Activated naive CD4-positive, alpha-beta T cell treated with anti-CD3 and anti-CD28 coated beads, Interleukin-2, amount 50 U/mL, for 24 hours (primary cell): Measurements from ENCODE around the gene AFF2.

Source experiments
- H3K27ac Mint-ChIP-seq: one replicate; pipeline ENCODE4 v1.8.0; 2021; ENCODE audit warnings: mild to moderate bottlenecking, mixed read lengths
- H3K27me3 Mint-ChIP-seq: one replicate; pipeline ENCODE4 v1.8.0; 2021; ENCODE audit warnings: mixed read lengths
- H3K36me3 Mint-ChIP-seq: one replicate; pipeline ENCODE4 v1.8.0; 2021; ENCODE audit warnings: mixed read lengths
- H3K4me1 Mint-ChIP-seq: one replicate; pipeline ENCODE4 v1.8.0; 2021; ENCODE audit warnings: mixed read lengths
- H3K4me3 Mint-ChIP-seq: one replicate; pipeline ENCODE4 v1.8.0; 2021; ENCODE audit warnings: mild to moderate bottlenecking, mixed read lengths
- H3K9me3 Mint-ChIP-seq: one replicate; pipeline ENCODE4 v1.8.0; 2021; ENCODE audit warnings: mixed read lengths

The AFF2 gene

DNA sequence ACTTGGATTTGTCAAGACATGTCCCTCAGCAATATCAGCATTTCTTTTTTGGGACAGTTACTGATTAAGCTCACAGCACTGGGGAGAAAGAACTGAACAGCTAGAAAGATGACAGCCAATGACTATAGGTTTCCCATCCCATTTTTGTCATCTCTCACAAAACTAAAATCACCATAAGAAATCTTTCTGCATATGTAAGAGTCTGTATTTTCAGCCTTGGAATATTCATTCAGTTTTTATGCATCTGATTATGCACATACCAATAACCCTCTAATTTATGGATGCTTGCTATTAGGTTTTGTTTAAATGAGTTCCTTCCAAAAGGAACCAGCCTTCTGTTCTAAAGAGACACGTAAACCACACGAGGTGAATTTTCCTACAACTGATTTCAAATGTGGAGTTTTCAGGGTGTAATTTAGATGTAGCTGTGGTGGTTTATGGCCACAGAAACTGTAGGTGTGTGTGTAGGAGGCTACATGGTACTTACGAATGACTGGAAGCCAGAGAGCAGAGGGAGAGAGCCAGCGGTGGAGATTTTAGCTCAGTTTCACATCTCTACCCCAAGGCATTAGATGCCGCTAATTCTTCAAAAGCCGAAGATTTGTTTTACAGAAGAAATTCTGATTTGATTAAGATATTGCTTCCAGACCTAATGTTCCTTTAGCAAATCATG lies 55.3 kb downstream of the AFF2 start:
- Mint-ChIP-seq H3K4me1 (peaks cover 4% of the 10 kb centered on the region), H3K9me3 (no peaks in the 10 kb centered on the region), H3K36me3 (peaks cover 2% of the 10 kb centered on the region), H3K27ac (no peak overlapping the region), H3K4me3 (no peak overlapping the region), H3K27me3 (no peaks in the 10 kb centered on the region)

DNA sequence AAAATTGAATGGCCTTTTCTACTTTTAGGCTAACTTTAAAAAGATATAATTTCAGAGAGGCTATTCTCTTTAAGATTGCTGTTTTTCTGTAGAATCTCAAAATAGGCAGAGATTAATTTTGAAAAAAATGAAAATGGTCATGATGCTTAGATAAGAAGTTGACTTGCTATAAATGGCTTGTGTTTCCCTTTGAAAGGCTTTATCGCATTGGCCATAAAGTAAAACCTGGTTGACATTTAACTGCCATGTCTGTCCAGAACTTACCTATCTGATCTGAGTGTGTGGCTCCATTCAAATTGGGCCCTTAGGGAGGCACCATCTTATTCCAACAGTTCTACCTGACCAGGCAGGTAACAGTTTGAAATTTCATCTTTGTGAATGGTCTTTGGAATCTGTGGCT lies 56.1 kb downstream of the AFF2 start:
- Mint-ChIP-seq H3K36me3 (peaks cover 2% of the 10 kb centered on the region), H3K27me3 (no peaks in the 10 kb centered on the region), H3K4me3 (no peak overlapping the region), H3K27ac (no peak overlapping the region), H3K4me1 (peaks cover 4% of the 10 kb centered on the region), H3K9me3 (no peaks in the 10 kb centered on the region)

DNA sequence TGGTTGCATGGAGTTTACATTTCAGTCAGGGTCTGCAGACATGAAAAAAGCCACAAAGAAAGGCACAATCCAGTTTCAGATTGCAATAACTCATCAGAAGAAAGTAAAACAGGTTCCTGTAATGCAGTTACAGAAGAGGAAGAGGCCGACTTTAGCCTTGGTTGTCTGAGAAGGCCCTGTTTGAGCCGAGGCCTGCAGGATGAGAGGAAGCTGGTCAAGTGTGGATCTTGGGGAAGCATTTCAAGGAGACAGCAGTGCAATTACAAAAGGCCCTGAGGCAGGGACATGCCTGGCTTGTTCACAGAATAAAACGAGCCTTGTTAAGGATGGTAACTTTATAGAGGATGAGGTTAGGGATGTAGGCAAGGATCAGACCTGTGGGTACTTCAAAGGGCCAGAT lies 62.4 kb downstream of the AFF2 start:
- Mint-ChIP-seq H3K4me1 (peaks cover 6% of the 10 kb centered on the region), H3K9me3 (no peaks in the 10 kb centered on the region), H3K36me3 (peaks cover 2% of the 10 kb centered on the region), H3K27me3 (no peaks in the 10 kb centered on the region), H3K4me3 (no peak overlapping the region), H3K27ac (peak overlapping the region; percentile 30)

DNA sequence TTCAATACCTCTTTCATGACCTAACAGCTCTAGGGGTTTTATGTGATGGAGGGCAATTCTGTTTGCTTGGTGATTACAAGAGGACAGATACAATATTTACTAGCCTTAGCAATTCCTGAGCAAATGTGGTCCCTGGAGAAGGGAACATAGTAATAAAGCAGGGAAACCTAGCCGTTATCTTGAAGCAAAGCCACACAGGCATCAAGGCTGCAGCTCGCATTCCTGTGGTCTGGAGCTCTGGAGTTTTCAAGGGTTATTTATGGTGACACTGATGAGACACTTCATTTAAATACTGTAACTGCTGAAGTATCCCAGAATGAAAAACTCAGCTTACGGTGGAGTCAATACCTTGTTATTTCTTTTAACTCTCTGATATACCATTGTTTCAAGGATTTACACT lies 66.8 kb downstream of the AFF2 start:
- H3K36me3 Mint-ChIP-seq, result no peaks in the 10 kb centered on the region
- H3K4me3 Mint-ChIP-seq, result no peak overlapping the region
- H3K9me3 Mint-ChIP-seq, result no peaks in the 10 kb centered on the region
- peaks cover 6% of the 10 kb centered on the region for H3K4me1 Mint-ChIP-seq
- no peaks in the 10 kb centered on the region for H3K27me3 Mint-ChIP-seq
- H3K27ac Mint-ChIP-seq, result no peak overlapping the region

DNA sequence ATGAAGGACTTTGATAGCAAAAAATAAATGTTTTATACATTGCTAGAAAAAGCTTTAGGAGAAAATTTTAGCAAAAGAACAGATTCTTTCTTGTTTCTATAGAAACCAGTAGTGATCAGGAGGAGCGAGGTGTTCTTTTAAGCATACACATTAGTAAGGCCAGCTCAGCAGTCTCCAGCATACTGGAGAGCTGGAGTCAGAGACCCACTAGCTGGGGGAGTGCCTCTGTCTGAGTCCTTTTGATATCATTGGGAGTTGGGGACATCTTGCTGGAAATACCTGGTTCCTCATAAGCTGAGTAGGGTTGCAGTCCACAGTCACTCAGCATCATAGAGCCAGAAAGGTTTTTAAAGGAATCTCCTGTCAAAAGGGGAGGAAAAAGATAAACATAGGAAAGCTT lies 67.4 kb downstream of the AFF2 start:
- no peaks in the 10 kb centered on the region for H3K36me3 Mint-ChIP-seq
- no peaks in the 10 kb centered on the region for H3K9me3 Mint-ChIP-seq
- H3K4me1 Mint-ChIP-seq, result peaks cover 8% of the 10 kb centered on the region
- H3K27ac Mint-ChIP-seq, result no peak overlapping the region
- H3K27me3 Mint-ChIP-seq, result no peaks in the 10 kb centered on the region
- H3K4me3 Mint-ChIP-seq, result no peak overlapping the region

DNA sequence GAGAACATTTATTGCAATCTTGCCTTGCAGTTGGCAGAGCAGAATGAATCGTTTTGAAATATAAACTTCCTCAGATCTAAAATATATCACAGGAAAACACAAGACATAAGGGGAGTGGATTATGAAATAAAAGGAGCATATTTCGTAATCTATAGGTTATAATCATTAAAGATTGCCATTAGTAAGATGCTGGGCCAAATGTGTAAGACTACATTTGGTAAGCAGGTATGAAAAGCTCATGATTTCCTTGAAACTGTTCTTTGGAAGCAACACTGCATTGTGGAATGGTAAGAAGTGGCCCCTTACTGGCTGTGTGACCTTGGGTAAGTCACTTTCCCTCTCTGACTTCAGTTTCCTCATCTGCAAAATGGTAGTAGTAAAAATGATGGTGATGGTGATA lies 68.3 kb downstream of the AFF2 start:
- Mint-ChIP-seq H3K27me3 (no peaks in the 10 kb centered on the region), H3K27ac (no peak overlapping the region), H3K36me3 (no peaks in the 10 kb centered on the region), H3K9me3 (no peaks in the 10 kb centered on the region), H3K4me1 (peaks cover 5% of the 10 kb centered on the region), H3K4me3 (no peak overlapping the region)

DNA sequence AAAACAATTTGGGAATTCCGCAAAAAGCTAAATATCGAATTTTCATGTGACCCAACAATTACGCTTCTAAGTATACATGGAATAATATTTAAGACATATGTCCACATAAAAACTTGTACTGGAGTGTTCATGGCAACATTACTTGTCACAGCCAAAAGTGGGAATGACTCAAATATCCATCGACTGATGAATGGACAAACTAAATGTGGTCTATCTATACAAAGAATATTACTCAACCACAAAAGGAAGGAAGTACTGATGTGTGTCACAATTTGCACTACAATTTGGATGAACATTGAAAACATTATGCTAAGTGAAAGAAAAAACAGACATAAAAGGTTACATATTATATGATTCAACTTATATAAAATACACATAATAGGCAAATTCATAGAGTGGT lies 71.9 kb downstream of the AFF2 start:
- Mint-ChIP-seq H3K9me3 (no peaks in the 10 kb centered on the region), H3K27me3 (no peaks in the 10 kb centered on the region), H3K27ac (no peak overlapping the region), H3K4me3 (no peak overlapping the region), H3K36me3 (no peaks in the 10 kb centered on the region), H3K4me1 (peaks cover 5% of the 10 kb centered on the region)

DNA sequence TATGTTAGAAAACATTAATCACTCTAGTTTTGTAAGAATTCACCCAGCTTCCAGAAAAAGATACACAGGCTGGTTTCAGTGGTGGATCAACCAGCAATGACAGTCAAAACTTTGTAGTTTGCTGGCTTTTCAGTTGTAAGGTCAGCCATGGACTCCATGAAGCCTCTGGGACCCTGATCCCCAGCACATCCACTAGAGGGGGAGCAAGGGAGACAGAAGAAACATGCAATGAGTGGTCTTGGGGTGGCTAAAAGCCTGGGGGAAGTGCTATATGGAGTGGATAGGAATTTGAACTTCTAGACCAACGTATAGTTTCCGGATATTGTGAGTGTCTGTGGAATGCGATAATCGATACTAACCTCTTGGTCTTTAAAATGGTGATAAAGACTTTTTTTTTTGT lies 72.7 kb downstream of the AFF2 start:
- no peak overlapping the region for H3K4me3 Mint-ChIP-seq

DNA sequence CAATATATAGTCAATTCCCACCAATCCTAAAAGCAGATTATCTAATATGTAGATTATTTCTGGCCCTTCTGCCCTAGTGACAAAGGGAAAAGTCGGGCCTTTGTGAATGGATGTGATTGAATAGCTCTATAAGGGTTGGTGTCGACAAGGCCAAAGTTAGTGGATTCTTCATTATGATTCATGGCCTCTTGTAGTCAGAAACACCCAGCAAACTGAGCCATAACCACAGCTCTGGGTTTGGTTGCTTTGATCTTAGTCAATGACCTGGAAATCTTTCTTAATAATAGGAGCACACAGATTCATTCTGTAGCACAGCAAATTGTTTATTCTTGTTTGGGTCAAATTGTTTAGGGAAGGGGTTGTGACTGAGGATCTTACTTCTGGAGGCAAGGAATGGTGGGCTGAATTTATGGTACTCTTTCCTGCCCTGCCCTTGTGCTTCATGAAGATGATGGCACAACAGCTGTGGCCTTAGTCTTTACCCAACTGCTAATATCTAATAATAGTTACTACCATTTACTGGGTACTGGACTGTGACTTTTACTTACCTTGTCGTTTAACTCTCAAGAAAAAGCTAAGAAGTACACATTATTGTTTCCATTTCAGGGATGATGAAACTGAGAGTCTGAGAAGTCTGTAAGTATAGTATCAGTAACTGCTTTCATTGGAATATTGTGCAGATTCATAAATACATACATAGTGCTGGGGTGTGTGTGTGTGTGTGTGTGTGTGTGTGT lies 74.0 kb downstream of the AFF2 start:
- Mint-ChIP-seq H3K4me1 (peaks cover 5% of the 10 kb centered on the region), H3K4me3 (no peak overlapping the region), H3K27me3 (no peaks in the 10 kb centered on the region), H3K36me3 (no peaks in the 10 kb centered on the region), H3K9me3 (no peaks in the 10 kb centered on the region), H3K27ac (no peak overlapping the region)

More for the DNA sequence above, 72.7 kb downstream of the AFF2 start:
- no peaks in the 10 kb centered on the region for H3K36me3 Mint-ChIP-seq
- peaks cover 5% of the 10 kb centered on the region for H3K4me1 Mint-ChIP-seq
- no peaks in the 10 kb centered on the region for H3K9me3 Mint-ChIP-seq
- no peaks in the 10 kb centered on the region for H3K27me3 Mint-ChIP-seq
- no peak overlapping the region for H3K27ac Mint-ChIP-seq

DNA sequence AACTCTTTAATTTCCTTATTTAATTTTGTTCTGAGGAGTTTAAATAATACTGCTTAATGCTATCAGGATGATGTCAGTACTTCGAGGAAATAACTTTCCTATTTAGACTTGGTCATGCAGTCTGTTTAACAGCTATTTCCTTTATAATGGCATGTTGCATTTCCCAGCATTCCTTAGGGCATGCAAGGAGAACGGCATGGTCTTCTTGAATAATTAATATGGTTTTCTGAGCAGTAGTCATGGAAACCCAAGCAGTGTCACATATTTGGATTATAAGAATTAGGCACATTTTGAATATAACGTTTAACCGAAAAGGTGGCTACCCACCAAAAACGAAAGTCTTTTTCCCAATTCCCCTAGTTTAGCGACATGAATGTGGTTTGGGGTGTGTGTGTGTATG lies 76.0 kb downstream of the AFF2 start:
- no peak overlapping the region for H3K4me3 Mint-ChIP-seq
- no peaks in the 10 kb centered on the region for H3K36me3 Mint-ChIP-seq
- no peaks in the 10 kb centered on the region for H3K9me3 Mint-ChIP-seq
- H3K27ac Mint-ChIP-seq, result no peak overlapping the region
- no peaks in the 10 kb centered on the region for H3K27me3 Mint-ChIP-seq
- H3K4me1 Mint-ChIP-seq, result peaks cover 5% of the 10 kb centered on the region

DNA sequence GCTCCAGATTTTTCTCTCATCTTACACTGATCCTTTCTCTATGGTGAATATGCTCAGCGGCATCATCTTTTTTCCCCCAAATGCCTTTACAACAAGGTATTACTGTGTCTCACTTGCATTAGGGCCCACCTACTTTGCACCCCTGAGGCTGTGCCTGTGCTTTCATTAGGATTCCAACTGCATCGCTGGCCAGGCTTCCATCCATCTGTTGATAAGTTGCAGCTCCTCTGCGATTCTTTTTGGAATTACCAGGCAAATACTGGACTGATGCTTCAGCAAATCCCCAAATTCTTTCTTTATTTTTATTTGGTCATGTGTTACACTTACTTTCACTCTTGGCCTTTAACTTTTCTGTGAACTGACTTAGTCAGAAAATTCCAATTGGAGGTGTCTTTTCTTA lies 77.3 kb downstream of the AFF2 start:
- H3K4me1 Mint-ChIP-seq, result peaks cover under 1% of the 10 kb centered on the region
- no peaks in the 10 kb centered on the region for H3K36me3 Mint-ChIP-seq

DNA sequence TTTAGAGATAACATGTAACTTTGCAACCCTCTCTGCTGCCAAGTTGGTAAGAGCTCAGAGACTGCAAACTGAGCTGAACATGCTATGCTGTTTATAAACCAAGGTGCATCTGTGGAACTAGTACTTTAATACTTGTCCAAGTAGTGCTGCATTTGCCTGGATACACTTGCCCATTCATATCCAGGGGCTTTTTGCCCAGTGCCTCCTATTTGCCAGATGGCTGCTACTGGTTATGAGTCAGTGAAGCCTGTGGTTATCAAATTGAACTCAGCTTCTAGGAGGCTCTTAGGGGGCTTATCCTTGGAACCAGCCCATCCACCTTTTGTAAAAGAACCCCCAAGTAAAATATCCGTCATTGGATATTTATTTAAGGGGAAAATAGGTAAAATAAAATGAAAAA lies 79.6 kb downstream of the AFF2 start:
- H3K4me3 Mint-ChIP-seq, result no peak overlapping the region

More for the DNA sequence above, 77.3 kb downstream of the AFF2 start:
- Mint-ChIP-seq H3K9me3 (no peaks in the 10 kb centered on the region), H3K4me3 (no peak overlapping the region), H3K27ac (no peak overlapping the region), H3K27me3 (no peaks in the 10 kb centered on the region)

DNA sequence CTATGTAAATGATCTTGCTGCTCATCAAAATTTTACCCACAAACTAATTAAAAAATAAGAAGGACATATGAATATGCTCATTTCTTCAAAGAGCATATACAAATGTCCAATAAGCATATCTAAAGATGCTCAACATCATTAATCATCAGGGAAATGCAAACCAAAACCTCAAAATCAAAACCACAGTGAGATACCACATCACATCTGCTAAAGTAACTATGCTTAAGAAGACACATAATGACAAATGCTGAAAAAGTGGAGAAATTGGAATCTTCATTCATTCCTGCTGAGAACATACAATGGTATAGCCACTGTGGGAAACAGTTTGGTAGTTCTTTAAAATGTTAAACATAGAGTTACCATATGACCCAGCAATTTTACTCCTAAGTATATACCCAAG lies 81.9 kb downstream of the AFF2 start:
- no peaks in the 10 kb centered on the region for H3K36me3 Mint-ChIP-seq
- no peaks in the 10 kb centered on the region for H3K9me3 Mint-ChIP-seq
- no peaks in the 10 kb centered on the region for H3K27me3 Mint-ChIP-seq
- H3K4me3 Mint-ChIP-seq, result no peak overlapping the region
- H3K4me1 Mint-ChIP-seq, result no peaks in the 10 kb centered on the region
- no peak overlapping the region for H3K27ac Mint-ChIP-seq

More for the DNA sequence above, 79.6 kb downstream of the AFF2 start:
- no peaks in the 10 kb centered on the region for H3K9me3 Mint-ChIP-seq
- H3K27ac Mint-ChIP-seq, result no peak overlapping the region
- no peaks in the 10 kb centered on the region for H3K36me3 Mint-ChIP-seq
- no peaks in the 10 kb centered on the region for H3K27me3 Mint-ChIP-seq
- no peaks in the 10 kb centered on the region for H3K4me1 Mint-ChIP-seq

DNA sequence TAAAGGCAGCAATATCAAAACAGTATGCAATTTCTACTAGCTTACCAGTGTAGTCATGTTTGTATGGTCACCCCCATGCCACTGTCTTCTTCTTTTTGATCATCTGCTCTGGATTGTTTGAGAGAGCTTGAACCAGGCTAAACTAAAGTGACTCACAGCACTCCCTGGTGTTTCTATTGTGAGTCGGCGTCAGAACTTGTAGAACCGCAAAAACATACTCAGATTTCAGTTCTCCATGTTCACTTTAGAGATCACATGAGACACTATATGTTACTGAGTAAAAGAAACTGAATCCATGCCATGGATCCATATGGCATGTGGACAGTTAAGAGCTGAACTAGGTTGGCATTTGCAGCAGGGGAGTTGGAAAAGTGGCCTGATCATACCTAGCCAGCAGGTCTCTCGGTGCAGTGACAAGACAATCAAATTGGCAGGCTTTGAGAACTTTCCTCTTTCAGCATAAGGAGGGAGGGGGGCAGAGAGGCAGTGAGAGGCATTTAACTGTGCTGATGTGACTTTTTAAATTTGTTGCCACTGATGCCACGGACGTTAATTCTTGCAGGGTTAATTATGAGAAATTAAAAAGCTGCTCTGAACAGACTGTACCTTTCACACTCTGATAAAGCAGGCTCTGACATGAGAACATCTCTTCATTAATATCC lies 88.4 kb downstream of the AFF2 start:
- H3K4me1 Mint-ChIP-seq, result no peaks in the 10 kb centered on the region
- no peak overlapping the region for H3K4me3 Mint-ChIP-seq
- no peaks in the 10 kb centered on the region for H3K9me3 Mint-ChIP-seq
- H3K36me3 Mint-ChIP-seq, result no peaks in the 10 kb centered on the region
- no peaks in the 10 kb centered on the region for H3K27me3 Mint-ChIP-seq
- no peak overlapping the region for H3K27ac Mint-ChIP-seq

DNA sequence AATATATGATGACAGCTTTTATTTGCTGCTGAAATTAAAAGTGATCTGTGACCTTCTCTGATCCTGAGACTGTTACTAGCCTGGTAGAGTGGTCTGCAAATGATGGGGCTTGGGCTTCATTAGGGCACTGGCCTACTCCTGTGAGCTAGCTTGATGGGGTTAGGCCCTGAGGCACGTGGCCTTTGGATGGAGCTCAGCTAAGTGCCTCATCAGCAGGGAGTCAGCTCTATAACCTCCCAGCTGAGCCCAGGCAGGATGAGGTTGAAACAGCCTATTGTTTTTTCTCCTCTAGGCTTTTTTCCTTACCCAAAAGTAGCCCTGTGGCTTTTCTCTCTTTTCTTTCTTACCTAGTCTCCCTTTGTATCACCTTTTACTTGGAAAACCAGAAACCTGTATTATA lies 92.2 kb downstream of the AFF2 start:
- H3K9me3 Mint-ChIP-seq, result no peaks in the 10 kb centered on the region
- H3K27ac Mint-ChIP-seq, result no peak overlapping the region
- H3K4me1 Mint-ChIP-seq, result no peaks in the 10 kb centered on the region
- no peaks in the 10 kb centered on the region for H3K36me3 Mint-ChIP-seq
- no peak overlapping the region for H3K4me3 Mint-ChIP-seq
- H3K27me3 Mint-ChIP-seq, result no peaks in the 10 kb centered on the region

DNA sequence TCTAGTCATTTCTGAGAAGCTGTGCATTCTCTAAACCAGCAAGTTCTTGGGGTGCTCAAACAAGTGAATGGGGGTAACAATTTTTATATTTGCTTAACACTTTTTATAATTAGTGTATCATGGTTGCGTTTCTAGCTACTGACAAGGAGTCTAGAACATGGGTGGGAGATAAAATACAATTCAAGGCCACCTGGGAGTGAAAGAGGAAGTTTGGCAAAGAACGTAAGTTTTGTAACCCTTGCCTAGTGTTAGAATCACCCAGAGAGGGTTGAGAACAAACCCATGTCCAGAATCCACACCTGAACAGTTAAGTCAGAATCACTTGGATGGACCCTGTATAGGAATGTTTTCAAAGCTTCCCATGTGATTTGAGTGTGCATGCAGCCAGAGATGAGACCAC lies 92.7 kb downstream of the AFF2 start:
- Mint-ChIP-seq H3K27me3 (no peaks in the 10 kb centered on the region), H3K27ac (no peak overlapping the region), H3K9me3 (no peaks in the 10 kb centered on the region), H3K4me3 (no peak overlapping the region), H3K36me3 (no peaks in the 10 kb centered on the region), H3K4me1 (no peaks in the 10 kb centered on the region)
